Heart left ventricle (tissue), 13 donors: ENCODE results near the gene CTTNBP2.

Experiments
- CTCF ChIP-seq, 12 donors: fragments of 200-600 bp; sonication (generic) in 4 of 12; IDR thresholded peaks; one replicate each; pipeline versions ENCODE4 v1.5.0 to v1.8.0; 2018 to 2022; ENCODE audit warnings: antibody characterized with exemption in 12 of 12, mild to moderate bottlenecking in 5 of 12
- POLR2A ChIP-seq, 2 donors: fragments of 450-650 bp; IDR thresholded peaks; one replicate each; pipeline ENCODE4 v1.6.1; 2017; ENCODE audit warnings: antibody characterized with exemption in 2 of 2, mild to moderate bottlenecking in 2 of 2, moderate library complexity in 2 of 2
- donor health status: ischemic (EF 13 %, LVEDD 7.1; RV severe dilation, severe dysfunction).
- donor health status: DM: no; HTN: yes; CAD: no.
- donor health status: DM: no; HTN: no; CAD: no.
- donor health status: ischemic (EF 25% LVEDD 6.9; RV normal size, moderate dysfunction).
- donor health status: ischemic (EF 25% LVEDD 5.7; RV mildly dilated, moderate dysfunction).
- donor health status: ischemic (EF 35%, LVEDD 5.7; RV mildly dilated, moderate dysfunction).
- donor health status: nonischemic (EF 11% LVEDD 7.7; RV severe dilation, severe dysfunction).
- donor health status: DM: yes; HTN: yes; CAD: no.
- donor health status: PGD.
- donor health status: ischemic (EF 29% LVEDD 5.4; RV normal size, mild dysfunction).
- donor health status: nonischemic (EF 23%, LVEDD 6.1; RV moderate dilation, normal function).

GRCh38 chr7:117689406-117689805 is 183.8 kb downstream of the CTTNBP2 start:
- TF ChIP-seq CTCF (IDR thresholded peaks at IDR 0.05) (no peak), POLR2A (IDR thresholded peaks at IDR 0.05) (no peak)
